ENCODE results near the gene RGS12. TPM values are rescaled to one million over a fixed set of nuclear protein-coding genes. Genes with fewer than 3 reads are reported as not detected.

RGS12 gene
- 18.0 and 33.8 TPM in 2 replicates for total RNA-seq

DNA sequence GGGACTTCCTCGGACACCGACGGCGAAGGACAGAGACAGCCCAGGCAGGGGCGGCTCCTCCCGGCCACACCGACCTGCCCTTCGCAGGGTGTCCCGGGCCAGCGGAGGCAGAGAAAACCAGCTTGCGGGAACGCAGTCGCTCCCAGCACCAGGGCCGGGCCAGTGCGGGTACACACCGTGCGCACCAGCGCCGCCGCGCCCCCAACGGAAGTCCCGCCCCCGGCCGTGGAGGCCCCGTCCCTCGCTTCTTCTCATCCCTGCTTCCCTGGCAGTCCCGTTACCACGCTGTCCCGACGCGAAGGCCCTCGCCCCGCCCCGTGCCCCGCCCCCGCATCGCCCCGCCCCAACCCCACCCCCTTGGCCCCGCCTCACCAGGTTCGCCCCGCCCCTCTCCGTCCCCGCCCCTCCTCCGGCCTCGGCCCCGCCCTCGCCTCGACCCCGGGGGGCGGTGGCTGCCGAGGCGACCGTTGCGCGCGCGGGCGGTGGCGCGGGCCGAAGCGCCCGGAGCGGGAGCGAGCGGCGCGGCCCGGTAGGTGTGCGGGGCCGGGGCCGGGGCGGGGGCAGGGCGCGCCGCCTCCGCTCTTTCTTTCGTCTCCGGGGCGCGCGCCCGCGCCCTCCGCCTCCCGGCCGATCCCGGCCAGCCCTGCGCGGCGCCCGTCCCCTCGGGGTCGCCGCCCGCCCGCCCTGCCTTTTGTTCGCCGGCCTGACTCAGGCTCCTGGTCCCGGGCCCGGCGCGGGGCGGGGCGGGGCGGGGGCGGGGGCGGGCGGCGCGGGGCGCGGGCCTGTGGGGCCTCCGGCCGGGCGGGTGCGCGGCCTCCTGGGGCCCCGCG, at the start of gene RGS12:
Gene RGS12, plus strand, starts transcription at position 451 of the 830 bp plus-strand sequence. CDS start 23,150 bp downstream, outside the sequence.
- TF ChIP-seq, protein P1, sequence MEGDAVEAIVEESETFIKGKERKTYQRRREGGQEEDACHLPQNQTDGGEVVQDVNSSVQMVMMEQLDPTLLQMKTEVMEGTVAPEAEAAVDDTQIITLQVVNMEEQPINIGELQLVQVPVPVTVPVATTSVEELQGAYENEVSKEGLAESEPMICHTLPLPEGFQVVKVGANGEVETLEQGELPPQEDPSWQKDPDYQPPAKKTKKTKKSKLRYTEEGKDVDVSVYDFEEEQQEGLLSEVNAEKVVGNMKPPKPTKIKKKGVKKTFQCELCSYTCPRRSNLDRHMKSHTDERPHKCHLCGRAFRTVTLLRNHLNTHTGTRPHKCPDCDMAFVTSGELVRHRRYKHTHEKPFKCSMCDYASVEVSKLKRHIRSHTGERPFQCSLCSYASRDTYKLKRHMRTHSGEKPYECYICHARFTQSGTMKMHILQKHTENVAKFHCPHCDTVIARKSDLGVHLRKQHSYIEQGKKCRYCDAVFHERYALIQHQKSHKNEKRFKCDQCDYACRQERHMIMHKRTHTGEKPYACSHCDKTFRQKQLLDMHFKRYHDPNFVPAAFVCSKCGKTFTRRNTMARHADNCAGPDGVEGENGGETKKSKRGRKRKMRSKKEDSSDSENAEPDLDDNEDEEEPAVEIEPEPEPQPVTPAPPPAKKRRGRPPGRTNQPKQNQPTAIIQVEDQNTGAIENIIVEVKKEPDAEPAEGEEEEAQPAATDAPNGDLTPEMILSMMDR (conservative IDR thresholded peaks at IDR 0.05; ENCODE audit: low read depth, low read length): no peak
- peak; percentile 45 for DNase-seq (ENCODE audit: low read depth)
- H3K4me3 ChIP-seq (ENCODE audit: low read depth, low read length): peak within 1 kb of the TSS; percentile 82

GRCh38 chr4:3243136-3243780, 49.6 kb upstream of the RGS12 start:
- TF ChIP-seq, protein P1 (conservative IDR thresholded peaks at IDR 0.05; ENCODE audit: low read depth, low read length): no peak
- no peak overlapping the region for H3K4me3 ChIP-seq (ENCODE audit: low read depth, low read length)
- DNase-seq (ENCODE audit: low read depth): no peak

- no peak overlapping the region for H3K4me3 ChIP-seq (ENCODE audit: low read depth, low read length)
- TF ChIP-seq, protein P1 (conservative IDR thresholded peaks at IDR 0.05; ENCODE audit: low read depth, low read length): no peak
- DNase-seq (ENCODE audit: low read depth): no peak
Measured at GRCh38 chr4:3244002-3244401, 48.8 kb upstream of the RGS12 start.

DNA sequence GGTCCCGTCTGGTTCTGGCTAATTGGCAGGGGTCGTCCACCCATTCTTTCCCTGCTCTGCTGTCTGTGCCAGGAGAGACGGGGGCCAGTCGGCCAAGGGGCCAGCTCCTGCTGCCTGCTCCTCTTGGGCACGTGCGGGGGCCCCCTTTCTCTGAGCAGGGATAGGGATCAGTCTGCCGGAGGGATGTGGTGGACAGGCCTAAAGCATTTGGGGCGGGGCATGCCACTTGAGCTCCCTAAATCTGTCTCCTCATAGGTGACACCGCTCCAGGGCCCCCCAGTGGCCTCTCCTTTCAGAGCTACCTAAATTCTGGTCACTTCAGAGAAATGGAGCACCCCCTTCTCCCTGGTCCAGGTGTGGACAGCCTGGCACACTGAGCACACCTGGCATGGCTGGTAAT, 48.1 kb upstream of the RGS12 start:
- TF ChIP-seq, protein P1 (conservative IDR thresholded peaks at IDR 0.05; ENCODE audit: low read depth, low read length): no peak
- DNase-seq (ENCODE audit: low read depth): no peak
- no peak overlapping the region for H3K4me3 ChIP-seq (ENCODE audit: low read depth, low read length)

DNA sequence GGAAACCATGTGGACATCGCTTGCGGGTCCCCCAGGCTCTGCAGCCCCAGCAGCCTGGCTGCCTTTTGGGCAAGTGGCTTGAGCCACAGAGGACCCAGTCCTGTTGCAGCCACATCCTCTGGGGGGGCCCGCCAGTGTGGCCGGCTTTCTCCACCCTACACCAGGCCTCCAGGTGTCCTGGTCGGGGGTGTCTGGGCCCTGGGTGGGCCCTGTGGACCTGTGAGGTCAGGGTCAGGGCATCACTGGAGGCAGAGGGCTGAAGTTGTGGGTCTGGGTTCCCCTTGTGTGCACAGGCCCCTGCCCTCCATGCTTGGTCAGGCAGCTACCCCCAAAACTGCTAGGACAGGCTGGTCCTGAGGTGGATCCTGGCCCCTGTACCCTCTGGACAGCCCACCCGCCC, 47.1 kb upstream of the RGS12 start:
- DNase-seq (ENCODE audit: low read depth): no peak
- TF ChIP-seq, protein P1 (conservative IDR thresholded peaks at IDR 0.05; ENCODE audit: low read depth, low read length): no peak
- H3K4me3 ChIP-seq (ENCODE audit: low read depth, low read length): no peak overlapping the region

DNA sequence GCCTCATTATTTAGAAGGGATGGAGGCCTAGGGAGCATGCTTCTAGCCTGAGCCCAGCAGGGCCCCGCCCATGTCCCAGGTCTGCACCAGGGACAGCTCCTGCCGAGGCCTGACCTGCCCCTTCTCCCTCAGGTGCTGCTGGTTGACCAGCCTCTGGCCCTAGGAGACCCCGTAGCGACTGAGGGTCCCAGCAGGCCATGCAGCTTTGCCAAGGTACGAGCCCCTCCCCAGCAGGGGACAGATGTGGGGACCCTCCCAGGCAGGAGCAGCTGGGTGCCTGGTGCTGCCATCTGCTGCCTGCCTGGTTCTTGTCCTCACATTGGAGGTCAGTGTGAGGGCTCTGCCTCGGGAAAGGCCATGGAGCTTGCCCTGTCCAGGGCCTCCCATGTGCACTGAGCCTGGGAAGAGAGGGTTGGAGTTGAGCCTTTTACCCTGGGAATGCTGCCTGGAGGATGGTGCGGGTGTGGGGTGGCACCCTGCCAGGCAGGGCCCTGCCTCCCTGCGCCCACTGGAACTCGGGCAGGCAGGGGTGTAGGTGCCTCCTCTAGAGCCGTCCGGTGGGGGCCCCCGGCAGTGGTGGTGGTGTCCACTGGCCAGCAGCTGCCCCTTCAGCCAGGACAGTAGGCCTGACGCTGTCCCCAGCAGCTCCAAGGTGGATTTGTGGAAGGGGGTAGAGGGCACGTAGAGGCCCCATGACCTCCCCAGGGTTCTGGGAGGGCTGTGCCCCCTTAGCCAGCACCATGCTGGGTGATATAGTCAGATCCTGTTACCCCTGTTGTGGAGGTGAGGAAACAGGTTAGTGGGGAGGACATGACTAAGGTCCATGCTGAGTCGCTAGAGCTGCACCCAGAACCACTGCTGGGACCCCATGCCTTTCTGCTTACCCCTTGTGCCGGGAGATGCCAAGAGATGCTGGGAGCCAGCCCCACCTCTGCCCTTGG, 46.1 kb upstream of the RGS12 start:
- H3K4me3 ChIP-seq (ENCODE audit: low read depth, low read length): no peak overlapping the region
- TF ChIP-seq, protein P1 (conservative IDR thresholded peaks at IDR 0.05; ENCODE audit: low read depth, low read length): peak; percentile 7
- DNase-seq (ENCODE audit: low read depth): no peak
